Muscle of arm (tissue), 14 donors: Measurements from ENCODE around the gene PNMA8C. TPM values are rescaled to one million over a fixed set of nuclear protein-coding genes. Genes with fewer than 3 reads are reported as not detected.

Experiments used
- DNase-seq: peaks from one replicate; pipeline ENCODE4 v3.0.0-alpha.2; 2013
- long read RNA-seq, 11 donors: transcript quantifications; one replicate each; lab custom pipeline, GENCODE V29; 2026
- polyA plus RNA-seq, 12 donors: library from polyadenylated mRNA; unstranded; fragments of 120-200 nt; gene quantifications; one replicate each; pipeline ENCODE4 v1.2.1, GENCODE V29; 2013; ENCODE audit not compliant: insufficient read length in 12 of 12

PNMA8C gene
- polyA plus RNA-seq, result under 1 TPM in 10 of 12 donors, not detected in 2; 0.24 to 0.47 (median 0.41) TPM
- long read RNA-seq, donor 1, full-length matches to known transcripts, result 2 of 2 reads
- long read RNA-seq, donor 1, partial matches to known transcripts, result 0 of 2 reads
- long read RNA-seq, donor 1, other reads (novel, unspliced or antisense), result 0 of 2 reads
- long read RNA-seq, donor 2, result 0 reads
- long read RNA-seq, donor 3, full-length matches to known transcripts, result 1 of 1 reads
- long read RNA-seq, donor 3, partial matches to known transcripts, result 0 of 1 reads
- long read RNA-seq, donor 3, other reads (novel, unspliced or antisense), result 0 of 1 reads
- long read RNA-seq, donor 4, full-length matches to known transcripts, result 1 of 1 reads
- long read RNA-seq, donor 4, partial matches to known transcripts, result 0 of 1 reads
- long read RNA-seq, donor 4, other reads (novel, unspliced or antisense), result 0 of 1 reads
- long read RNA-seq, donor 5, result 0 reads
- long read RNA-seq, donor 6, full-length matches to known transcripts, result 1 of 1 reads
- long read RNA-seq, donor 6, partial matches to known transcripts, result 0 of 1 reads
- long read RNA-seq, donor 6, other reads (novel, unspliced or antisense), result 0 of 1 reads
- long read RNA-seq, donor 7, result 0 reads
- long read RNA-seq, donor 8, full-length matches to known transcripts, result 3 of 3 reads
- long read RNA-seq, donor 8, partial matches to known transcripts, result 0 of 3 reads
- long read RNA-seq, donor 8, other reads (novel, unspliced or antisense), result 0 of 3 reads
- long read RNA-seq, donor 9, result 0 reads
- long read RNA-seq, donor 10, result 0 reads
- long read RNA-seq, donor 11, full-length matches to known transcripts, result 3 of 3 reads
- long read RNA-seq, donor 11, partial matches to known transcripts, result 0 of 3 reads
- long read RNA-seq, donor 11, other reads (novel, unspliced or antisense), result 0 of 3 reads

- no peak for DNase-seq
Observed at GRCh38 chr19:46428239-46429135, at the start of gene PNMA8C. Gene PNMA8C (minus strand): TSS chr19:46428936. CDS start chr19:46428359, 577 bp downstream.

- DNase-seq, result no peak
Observed at GRCh38 chr19:46475986-46476385, 47.2 kb upstream of the PNMA8C start.

DNA sequence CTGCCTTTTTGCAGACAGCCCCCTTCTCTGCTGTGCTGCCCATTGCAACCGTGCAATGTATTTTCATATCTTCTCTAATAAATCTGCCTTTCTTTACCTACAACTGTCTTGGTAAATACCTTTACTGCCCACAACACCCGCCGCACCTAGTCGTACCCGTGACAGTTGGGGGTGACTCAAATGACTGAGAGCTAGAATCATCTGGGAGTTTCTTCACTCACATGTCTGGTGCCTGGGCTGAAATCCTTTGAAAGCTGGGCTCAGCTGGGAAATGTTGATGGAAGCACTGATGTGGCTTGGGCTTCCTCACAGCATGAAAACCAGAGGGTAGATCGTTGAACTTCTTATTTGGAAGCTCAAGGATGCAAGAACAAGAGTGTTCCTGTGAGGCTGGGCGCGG is 45.5 kb upstream of the PNMA8C start:
- no peak for DNase-seq

DNA sequence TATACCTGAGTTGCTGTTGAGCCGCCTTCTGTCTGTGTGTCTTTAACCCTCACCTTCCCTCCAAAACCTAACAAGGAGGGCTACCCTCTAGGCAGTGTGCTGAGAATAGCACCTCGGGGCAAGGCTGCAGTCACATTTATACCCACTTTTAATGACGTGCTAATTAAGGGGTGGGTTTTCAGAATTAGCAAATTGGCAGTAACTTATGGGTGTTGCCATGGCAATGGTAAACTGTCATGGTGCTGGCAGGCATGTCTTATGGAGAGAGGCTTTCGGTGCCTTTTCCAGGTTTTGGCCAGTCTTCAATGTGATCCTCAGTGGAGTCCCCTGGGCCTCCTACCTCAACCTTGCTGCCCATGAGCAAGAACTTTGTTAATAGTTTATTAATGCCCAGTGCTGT is 43.9 kb upstream of the PNMA8C start:
- DNase-seq, result no peak

- no peak for DNase-seq
Observed at GRCh38 chr19:46471811-46472543, 43.2 kb upstream of the PNMA8C start.

DNA sequence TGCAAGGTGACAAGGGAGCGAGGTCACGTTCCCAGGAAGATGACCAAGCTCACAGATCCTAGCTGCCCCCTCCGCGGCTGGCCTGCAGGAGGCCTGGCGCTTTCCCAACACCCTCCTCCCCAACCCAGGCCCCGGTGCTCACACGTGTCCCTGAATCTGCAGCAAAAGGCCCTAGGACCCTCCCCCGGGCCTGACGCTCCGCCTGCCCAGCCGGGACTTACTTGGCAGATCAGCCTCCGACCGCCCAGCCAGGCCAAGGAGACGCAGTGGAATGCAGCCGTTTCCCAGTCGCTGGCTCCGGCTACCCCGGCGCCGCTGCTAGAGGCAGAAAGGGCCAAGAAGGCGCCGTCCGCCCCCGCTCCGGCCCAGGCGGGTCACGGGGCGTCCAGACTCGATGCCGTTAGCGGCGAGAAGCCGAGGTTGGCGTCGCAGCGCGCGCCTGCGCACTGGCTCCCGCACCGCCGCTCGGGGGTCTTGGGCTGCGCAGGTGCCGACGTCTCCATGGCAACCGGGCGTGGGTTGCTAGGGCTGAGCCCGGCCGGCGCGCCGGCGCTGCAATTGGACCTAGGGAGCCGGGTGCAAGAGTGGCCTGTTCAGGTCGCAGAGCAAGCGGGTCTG is 42.5 kb upstream of the PNMA8C start, which contains the start of gene PNMA8A:
Gene PNMA8A, minus strand, starts transcription at position 448 of the 618 bp plus-strand sequence. CDS start 528 bp downstream, outside the sequence.
- peak; percentile 88 for DNase-seq

DNA sequence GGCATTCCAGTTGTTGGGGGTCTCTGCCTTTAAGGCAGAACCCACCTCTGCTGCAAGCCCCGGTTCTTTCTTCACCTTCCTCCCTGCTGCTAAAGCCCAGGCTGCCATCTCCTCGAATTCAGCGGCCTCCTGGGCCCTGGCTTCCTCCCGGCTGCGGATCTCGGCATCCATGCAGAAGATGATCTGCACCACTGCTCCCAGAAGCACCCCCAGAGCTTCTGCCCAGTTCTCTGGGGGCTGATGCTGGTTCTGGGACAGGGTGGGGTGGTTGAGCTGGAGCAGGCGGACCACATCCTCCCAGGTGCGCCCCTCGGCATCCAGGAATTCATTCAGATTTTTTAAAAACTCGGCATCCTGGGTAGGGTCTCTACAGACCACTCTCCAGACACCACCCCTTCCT is 41.6 kb upstream of the PNMA8C start:
- DNase-seq, result no peak

DNA sequence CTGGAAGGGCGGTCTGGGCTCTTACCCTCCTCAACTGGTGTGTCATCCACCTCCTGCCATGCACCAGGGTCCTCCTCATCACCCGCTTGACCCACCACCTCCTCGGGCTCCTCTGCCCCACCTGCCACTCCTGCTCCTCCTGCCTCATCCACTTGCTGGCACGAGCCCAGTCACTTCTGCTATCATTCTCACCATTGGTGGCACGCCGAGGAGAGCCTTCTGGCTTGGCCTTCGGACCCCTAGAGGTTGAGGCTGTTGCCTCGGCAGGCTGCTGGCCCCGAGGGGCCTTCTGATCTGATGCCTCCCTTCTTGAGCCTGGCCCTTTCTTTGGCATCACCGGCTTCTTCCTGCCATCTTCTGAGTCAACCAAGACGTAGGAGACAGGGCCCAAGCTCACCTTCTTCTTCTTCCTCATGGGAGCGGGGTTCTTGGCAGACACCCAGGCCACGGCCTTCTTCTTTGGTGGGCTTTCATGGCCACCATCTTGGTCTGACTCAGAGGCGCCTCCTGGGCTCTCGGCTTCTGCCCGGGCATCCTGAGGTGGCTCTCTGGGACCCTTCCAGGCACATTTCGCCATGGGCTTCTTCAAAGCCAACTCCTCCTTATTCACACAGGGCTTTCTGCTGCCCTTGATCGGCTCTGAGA is 40.9 kb upstream of the PNMA8C start:
- no peak for DNase-seq

- peak; percentile 77 for DNase-seq
Observed at GRCh38 chr19:46466536-46467196, 37.9 kb upstream of the PNMA8C start.

DNA sequence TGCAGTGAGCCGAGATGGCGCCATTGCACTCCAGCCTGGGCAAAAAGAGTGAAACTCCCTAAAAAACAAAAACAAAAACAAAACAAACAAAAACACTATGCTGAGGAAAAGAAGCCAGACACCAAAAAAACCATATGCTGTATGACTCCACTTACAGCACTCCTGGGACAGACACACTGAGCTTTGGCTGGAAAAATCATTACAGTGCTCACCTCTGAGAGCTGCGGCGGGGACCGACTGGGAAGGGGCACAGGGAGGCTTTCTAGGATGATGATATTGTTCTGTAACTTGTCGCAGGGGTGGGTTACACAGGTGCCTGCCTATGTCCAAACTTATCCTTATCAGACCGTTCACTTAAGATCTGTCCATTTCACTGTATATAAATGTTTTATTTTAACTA is 34.8 kb upstream of the PNMA8C start:
- no peak for DNase-seq

GRCh38 chr19:46461537-46461936 is 32.8 kb upstream of the PNMA8C start:
- no peak for DNase-seq

GRCh38 chr19:46460981-46461380 is 32.2 kb upstream of the PNMA8C start:
- DNase-seq, result no peak

- no peak for DNase-seq
Observed at GRCh38 chr19:46460055-46460454, 31.3 kb upstream of the PNMA8C start.

GRCh38 chr19:46456930-46457329 is 28.2 kb upstream of the PNMA8C start:
- no peak for DNase-seq

DNA sequence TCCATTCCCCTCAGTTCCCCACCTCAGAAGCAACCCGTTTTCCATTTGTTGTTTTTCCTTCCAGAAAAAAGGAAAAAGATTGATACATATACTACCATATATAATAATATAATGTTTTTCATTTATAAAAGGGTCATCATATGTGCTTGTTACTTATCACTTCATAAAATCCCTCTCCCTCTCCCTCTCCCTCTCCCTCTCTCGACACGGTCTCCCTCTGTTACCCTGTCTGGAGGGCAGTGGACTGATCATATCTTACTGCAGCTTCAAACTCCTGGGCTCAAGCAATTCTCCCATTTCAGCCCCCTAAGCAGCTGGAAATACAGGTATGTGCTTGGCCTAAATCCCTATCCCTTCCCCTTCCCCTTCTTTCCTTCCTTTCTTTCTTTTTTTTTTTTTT is 25.5 kb upstream of the PNMA8C start:
- no peak for DNase-seq

- no peak for DNase-seq
Observed at GRCh38 chr19:46453661-46454060, 24.9 kb upstream of the PNMA8C start.

DNA sequence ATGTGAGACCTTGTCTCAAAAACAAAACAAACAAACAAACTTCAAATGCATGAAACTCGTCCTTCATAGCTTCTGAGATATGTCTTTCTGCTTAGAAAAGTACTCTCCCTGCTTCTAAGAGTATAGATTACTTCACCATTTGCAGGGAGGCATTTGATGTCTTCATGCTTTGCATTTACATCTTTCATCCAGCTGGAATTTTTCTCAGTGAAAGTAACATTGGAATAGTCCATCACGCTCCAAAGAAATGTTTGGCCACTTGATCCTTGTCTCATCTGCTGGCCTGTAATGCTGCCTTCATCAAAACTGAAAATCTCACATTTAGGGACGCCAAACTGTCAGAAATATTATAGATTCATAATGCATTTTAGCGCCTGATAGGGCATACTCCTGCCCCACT is 23.4 kb upstream of the PNMA8C start:
- no peak for DNase-seq

DNA sequence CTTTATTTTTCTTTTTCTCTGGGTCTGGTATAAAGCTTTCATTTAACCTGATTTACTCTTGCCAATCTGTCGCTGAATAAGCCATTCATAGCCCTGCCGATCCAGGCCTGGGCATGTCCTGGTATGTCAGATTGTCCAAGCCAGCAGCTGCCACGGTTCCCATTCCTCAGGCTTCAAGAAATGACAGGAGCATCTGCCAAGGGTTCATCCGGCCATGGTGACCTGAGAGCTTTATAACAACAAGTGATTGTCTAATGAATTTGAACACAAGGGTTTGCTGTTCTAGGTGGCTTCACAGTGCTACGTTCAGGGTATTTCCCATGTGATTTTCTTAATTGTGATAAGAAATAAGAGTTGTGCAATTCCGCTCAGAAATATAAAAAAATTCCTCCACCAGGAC is 22.6 kb upstream of the PNMA8C start:
- DNase-seq, result no peak

- DNase-seq, result no peak
Observed at GRCh38 chr19:46450737-46451136, 22.0 kb upstream of the PNMA8C start.
